Body of pancreas (tissue), 4 donors: ENCODE data around the gene SYT15.

Source experiments
- POLR2A ChIP-seq, 3 donors: fragments of 450-650 bp; IDR thresholded peaks; one replicate each; pipeline ENCODE4 v1.6.1; 2016; ENCODE audit warnings: antibody characterized with exemption in 3 of 3, mild to moderate bottlenecking in 2 of 3
- TF ChIP-seq, protein P1 (sequence below), 7 experiments: fragments of 450-650 bp in 4 of 7; fragments of 200-600 bp in 3 of 7; sonication (generic) in 3 of 7; IDR thresholded peaks; one replicate each; pipeline ENCODE4 v1.5.1; 2016 to 2019; ENCODE audit warnings: antibody characterized with exemption in 7 of 7

DNA sequence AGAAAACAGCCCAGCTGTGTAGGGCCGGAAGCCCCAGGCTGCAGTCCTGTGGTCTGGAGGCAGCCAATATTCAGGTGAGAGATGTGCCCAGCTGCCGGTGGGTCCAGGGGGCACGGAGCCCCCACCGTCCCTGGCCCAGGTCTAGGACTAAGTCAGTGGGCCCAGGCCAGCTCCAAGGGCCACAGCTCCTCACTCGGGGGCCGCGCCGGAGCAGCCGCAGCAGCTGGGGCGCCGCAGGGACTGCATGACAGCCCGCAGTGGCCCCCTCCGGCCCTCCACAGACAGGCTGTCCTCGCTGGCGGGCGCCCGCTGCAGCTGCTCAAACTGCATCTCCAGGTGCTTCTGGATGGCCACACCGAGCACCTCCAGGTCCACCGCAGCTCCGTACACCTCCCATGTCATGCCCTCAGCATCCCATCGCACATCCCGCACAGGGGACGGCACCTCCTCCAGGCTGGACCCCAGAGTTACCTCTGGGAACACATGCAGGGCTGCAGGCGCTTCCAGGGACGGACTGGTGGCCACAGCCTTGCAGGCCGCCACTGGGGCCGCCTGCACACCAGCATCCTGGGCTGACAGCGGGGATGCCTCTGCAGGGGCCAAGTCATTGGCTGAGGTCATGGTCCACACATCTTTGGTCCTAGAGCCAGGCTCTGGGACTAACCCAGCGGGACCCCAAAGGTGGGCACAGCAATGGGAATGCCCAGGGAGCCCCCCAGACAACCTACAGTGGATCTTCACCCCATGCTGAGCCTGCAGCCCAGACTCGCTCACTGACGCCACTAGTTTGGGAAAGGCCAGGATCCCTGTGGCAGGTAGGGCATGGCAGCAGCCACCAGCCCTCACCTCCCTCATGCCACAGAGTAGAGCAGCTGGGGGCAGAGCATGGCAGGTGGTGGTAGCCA lies 29.5 kb upstream of the SYT15 start:
- TF ChIP-seq, protein P1, sequence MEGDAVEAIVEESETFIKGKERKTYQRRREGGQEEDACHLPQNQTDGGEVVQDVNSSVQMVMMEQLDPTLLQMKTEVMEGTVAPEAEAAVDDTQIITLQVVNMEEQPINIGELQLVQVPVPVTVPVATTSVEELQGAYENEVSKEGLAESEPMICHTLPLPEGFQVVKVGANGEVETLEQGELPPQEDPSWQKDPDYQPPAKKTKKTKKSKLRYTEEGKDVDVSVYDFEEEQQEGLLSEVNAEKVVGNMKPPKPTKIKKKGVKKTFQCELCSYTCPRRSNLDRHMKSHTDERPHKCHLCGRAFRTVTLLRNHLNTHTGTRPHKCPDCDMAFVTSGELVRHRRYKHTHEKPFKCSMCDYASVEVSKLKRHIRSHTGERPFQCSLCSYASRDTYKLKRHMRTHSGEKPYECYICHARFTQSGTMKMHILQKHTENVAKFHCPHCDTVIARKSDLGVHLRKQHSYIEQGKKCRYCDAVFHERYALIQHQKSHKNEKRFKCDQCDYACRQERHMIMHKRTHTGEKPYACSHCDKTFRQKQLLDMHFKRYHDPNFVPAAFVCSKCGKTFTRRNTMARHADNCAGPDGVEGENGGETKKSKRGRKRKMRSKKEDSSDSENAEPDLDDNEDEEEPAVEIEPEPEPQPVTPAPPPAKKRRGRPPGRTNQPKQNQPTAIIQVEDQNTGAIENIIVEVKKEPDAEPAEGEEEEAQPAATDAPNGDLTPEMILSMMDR (IDR thresholded peaks at IDR 0.05) = no peak
- no peak for TF ChIP-seq POLR2A (IDR thresholded peaks at IDR 0.05)
